RWPE1 (cell line): ENCODE results near the gene CENPO.
"Not testable (repeated sequence)": the region's sequence is repeated elsewhere in the genome, so short reads cannot be mapped to it uniquely, and the experiment has no call there.

Experiments
- CTCF ChIA-PET: fragments of 350-600 bp; sonication (Branson Sonifier 250); formaldehyde crosslinking; extraction: SDS; loops from one replicate; lab custom pipeline; 2021; lab: Yijun Ruan, JAX
- POLR2A ChIA-PET: fragments of 400-600 bp; formaldehyde crosslinking; extraction: SDS; loops from one replicate; lab custom pipeline; 2020; ENCODE audit warnings: antibody characterized with exemption; ENCODE audit not compliant: low non-redundant PET; lab: Yijun Ruan, JAX
- DNase-seq: peaks from one replicate; pipeline ENCODE4 v3.0.0; 2012; ENCODE audit warnings: low spot score
- H3K27ac ChIP-seq: fragments of 450-650 bp; 2 replicates; pipeline ENCODE4 v1.5.1; 2017
- CTCF ChIP-seq: fragments of 450-650 bp; conservative IDR thresholded peaks from 2 replicates; pipeline ENCODE4 v1.5.1; 2017; ENCODE audit warnings: low read depth, mild to moderate bottlenecking

CENPO gene

GRCh38 chr2:24833821-24834732 is 40.9 kb downstream of the CENPO start:
- TF ChIP-seq CTCF: no peak
- ChIA-PET POLR2A (no interaction called here), CTCF (interaction anchor here (1.1 kb wide), 1 partner anchor 423 kb away, joined by 3 read pairs; no protein-coding TSS in a partner anchor)
- H3K27ac ChIP-seq: no peak overlapping the region
- DNase-seq: no peak

- POLR2A ChIA-PET: no interaction called here
- no peak for DNase-seq
- CTCF ChIA-PET: interaction anchor here (1.1 kb wide), 1 partner anchor 424 kb away, joined by 3 read pairs; no protein-coding TSS in a partner anchor
- TF ChIP-seq CTCF: no peak
- H3K27ac ChIP-seq: peak overlapping the region; percentile 32; the same call in 1 of the 2 replicates
Measured at GRCh38 chr2:24834733-24835395, 41.6 kb downstream of the CENPO start.

GRCh38 chr2:24835411-24835810 is 42.2 kb downstream of the CENPO start:
- POLR2A ChIA-PET: not testable (repeated sequence)
- CTCF ChIA-PET: interaction anchor here (1.1 kb wide), 1 partner anchor 425 kb away, joined by 3 read pairs; no protein-coding TSS in a partner anchor
- peak; percentile 33 for DNase-seq
- peak overlapping the region; percentile 32 for H3K27ac ChIP-seq

- no peak for TF ChIP-seq CTCF
- H3K27ac ChIP-seq: no peak overlapping the region
- ChIA-PET POLR2A (no interaction called here), CTCF (no interaction called here)
- no peak for DNase-seq
Measured at GRCh38 chr2:24836206-24836605, 43.0 kb downstream of the CENPO start.

GRCh38 chr2:24836706-24837105 is 43.5 kb downstream of the CENPO start:
- no peak overlapping the region for H3K27ac ChIP-seq
- TF ChIP-seq CTCF: no peak
- no peak for DNase-seq
- POLR2A ChIA-PET: no interaction called here
- CTCF ChIA-PET: no interaction called here

- ChIA-PET CTCF (interaction anchor here (0.6 kb wide), 1 partner anchor 19 kb away, joined by 3 read pairs; no protein-coding TSS in a partner anchor), POLR2A (no interaction called here)
Measured at GRCh38 chr2:24837996-24838513, 44.8 kb downstream of the CENPO start.

More at GRCh38 chr2:24837996-24838513, 44.8 kb downstream of the CENPO start:
- H3K27ac ChIP-seq: no peak overlapping the region
- no peak for DNase-seq
- no peak for TF ChIP-seq CTCF
